Stimulated activated CD8-positive, alpha-beta memory T cell treated with anti-CD3 and anti-CD28 coated beads, Interleukin-2, amount 100 ng/mL, for 1 hour (primary cell): ENCODE data around the gene RPA3.

Experiments used
- DNase-seq, 2 donors: peaks; one replicate each; pipeline ENCODE4 v3.0.0-alpha.2; 2020; ENCODE audit warnings: low read depth in 2 of 2

RPA3 gene

DNA sequence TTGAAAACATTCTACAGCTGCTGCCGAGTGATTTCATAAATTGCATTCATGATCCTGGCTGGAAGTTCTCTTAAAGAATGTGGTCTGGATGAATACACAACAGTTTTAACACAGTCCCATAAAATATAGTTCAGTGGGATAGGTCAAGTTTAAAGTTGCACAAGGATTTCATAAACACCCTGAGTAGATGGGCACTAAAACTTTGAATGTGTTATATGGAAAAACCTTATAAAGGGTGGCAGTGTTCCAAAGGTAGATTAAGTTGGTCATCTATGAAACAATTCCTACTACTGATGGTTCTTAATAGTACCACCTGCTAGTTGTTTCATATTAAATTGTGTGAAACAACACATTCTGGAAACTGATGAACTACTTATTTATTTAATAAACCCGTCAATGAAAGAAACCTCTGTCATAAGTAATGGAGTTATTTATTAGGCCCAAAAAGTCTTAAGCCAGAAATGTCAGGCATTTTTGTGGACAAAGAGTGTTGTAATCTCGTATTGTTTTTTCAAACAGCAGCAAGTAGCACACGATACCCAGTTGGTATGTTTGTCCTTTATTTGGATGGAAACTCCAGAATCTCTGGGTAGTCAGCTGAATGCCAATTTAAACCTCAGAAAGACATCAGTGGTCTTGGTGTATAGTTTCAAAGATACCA lies 14.3 kb upstream of the RPA3 start:
- no peak for DNase-seq

DNA sequence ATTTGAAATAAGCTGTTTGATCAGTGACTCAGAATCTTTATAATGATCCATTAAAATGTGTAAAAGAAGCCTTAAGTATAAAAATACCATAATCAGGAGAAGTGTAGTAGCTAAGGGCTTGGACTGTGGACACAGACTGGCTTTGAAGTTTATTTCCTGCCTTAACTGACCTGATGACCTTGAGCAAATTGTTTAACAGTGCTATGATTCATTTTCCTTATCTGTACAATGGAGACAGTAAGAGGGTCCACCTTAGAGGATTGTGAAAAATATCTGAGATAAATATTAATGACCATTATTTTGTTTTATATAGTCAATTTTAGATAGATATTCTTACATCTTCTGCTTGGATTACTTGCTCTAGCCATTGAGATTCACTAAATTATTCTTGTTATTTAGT lies 13.3 kb upstream of the RPA3 start:
- DNase-seq = no peak

DNA sequence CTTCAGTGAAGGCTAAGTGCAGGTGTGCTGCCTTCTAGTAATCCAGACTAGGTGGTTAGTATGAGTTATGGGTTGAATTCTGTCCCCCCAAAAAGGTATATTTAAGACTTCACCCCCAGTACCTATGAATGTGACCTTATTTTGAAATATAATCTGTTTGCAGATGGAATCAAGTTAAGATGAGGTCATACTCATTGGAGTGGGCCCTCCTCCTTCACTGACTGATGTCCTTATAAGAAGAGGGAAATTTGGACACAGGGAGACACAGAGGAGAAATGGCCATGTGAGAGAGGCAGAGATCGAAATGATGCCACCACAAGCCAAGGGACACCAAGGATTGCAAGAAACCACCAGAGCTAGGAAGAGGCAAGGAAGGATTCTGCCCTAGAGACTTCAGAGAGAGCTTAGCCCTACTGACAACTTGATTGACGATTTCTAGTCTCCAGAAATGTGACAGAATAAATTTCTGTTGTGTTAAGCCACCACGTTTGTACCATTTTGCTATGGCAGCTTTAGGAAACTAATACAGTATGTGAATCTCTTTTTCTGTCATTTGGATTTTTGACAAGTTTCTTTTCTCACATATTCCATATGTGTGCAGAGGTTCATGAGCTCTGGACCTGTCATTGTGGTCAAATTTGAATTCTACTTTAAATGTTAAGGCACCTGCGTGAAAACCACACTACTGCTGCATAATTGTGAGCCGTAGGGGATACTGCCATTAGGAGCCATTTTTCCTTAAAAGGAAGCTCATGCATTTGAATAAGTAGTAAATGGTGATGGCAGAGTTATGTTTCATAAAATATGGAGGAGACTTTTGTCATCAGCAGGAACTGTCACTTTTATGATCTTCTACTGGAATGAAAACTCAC lies 2.6 kb upstream of the RPA3 start:
- DNase-seq = no peak

DNA sequence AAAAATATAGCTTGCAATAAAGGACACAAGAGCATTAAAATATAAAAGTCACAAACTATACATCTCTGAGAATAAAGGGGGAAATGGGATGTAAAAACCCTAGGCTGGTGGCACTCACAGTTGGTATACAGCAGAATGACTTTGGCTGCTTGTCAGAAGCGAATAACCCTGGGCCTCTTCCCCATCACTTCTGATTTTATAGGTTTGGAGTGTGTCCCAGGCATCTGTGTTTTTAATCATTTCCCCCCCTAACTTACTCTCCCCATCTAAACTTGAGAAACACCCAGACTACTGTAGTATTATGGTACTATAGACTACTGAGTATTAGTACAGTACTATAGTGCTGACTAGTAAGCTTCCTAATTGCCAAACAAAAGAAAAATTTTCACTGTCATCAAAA lies 1.8 kb upstream of the RPA3 start:
- DNase-seq = no peak

DNA sequence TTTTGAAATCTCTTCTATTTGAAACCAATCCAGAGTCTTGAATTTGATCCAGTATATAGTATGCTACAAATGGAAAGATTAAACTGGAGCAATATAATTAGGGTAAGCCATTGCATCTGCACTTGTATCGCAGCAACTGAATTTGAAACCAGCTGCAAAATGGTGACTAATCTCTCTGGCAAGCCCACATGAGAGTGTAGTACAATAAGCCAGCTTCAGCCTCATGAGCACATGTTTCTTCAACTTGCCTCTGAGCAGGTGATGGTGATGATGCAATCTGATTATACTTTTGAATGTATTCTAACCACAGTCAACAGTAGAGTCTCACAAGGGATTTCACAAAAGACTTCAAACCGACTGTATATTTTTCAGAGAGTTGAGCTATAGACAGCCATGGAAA lies 829 bp upstream of the RPA3 start:
- DNase-seq = no peak

DNA sequence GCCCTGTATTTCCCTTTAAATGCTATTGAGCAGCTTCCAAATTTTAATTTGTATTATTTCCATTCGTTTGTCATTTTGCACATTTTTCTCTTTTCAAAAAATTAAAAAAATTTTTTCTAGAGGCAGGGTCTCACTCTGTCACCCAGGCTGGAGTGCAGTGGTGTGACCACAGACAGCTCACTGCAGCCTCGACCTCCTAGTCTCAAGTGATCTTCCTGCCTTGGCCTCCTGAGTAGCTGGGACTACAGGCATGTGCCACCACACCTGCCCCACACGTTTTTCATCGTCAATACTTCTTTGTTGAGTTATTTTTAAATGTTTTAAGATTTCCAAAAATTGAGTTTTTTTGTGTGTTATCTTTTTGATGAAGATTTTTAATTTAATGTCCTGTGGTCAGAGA lies 4.7 kb downstream of the RPA3 start:
- no peak for DNase-seq

DNA sequence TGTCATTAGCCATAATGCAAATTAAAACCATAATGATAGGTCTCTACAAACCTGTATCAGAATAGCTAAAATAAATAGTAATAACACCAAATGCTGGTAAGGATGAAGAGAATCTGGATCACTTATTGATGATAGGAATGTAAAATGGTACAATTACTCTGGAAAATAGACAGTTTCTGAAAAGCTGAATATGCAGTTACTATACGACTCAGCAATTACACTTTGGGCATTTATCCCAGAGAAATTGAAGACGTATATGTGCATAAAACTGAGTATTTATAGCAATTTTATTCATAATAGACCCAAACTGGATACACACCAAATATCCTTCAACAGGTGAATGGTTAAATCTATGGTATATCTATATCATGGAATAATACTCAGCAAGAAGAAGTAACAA lies 7.9 kb downstream of the RPA3 start:
- no peak for DNase-seq

DNA sequence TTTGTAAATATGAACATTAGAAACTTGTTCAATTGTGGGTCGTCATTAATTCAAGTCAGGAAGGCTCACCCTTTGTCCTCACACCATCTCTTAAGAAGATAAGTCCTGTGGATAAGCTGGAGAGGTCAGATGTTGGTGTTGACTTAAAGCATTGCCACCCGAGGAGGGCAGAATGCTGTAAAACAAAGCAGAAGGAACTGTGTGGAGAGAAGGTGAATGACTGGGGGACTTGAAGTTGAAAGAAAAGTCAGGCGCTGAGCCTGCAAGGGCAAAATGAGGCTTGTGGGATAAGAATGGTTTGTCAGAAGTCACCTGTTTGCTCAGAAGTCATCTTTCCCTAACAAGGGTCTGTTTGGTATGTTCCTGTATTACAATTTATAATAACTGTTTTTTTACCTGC lies 9.1 kb downstream of the RPA3 start:
- DNase-seq = no peak

DNA sequence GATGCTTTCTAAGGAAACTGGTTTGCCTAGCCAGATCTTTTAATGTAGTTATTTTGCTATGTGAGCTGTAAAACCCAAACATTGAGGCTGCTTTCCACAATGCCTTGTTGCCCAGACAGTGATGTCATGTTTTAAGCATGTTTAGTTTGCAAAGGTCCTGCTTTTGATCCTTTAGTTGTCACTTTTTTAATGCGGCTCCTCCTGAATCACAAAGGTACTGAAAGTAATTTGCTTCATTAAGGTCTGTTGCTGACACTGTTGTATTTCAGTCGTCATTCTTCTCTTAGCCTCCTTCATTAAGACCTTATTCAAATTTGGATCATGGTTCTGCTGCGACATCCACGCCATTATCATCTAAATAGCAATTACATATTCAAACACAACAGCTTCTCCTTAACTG lies 10.6 kb downstream of the RPA3 start:
- DNase-seq = no peak

DNA sequence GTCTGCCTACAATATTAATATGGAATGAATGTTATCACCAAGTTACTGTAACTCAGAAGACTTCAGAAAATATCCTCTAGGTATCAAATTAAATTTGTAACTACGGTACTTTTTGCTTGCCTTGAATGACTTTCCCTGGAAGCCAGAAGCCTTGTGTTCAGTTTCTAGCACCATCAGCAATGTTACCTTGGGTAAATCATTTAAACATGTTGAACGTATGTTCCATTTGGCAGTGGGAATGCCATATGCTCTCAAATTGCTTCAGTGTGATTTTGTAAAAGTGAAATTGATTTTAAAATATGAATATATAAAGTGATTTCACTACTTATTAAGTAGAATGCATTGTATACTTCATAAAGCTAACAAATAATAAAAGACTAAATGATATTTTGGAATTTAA lies 11.2 kb downstream of the RPA3 start:
- no peak for DNase-seq

DNA sequence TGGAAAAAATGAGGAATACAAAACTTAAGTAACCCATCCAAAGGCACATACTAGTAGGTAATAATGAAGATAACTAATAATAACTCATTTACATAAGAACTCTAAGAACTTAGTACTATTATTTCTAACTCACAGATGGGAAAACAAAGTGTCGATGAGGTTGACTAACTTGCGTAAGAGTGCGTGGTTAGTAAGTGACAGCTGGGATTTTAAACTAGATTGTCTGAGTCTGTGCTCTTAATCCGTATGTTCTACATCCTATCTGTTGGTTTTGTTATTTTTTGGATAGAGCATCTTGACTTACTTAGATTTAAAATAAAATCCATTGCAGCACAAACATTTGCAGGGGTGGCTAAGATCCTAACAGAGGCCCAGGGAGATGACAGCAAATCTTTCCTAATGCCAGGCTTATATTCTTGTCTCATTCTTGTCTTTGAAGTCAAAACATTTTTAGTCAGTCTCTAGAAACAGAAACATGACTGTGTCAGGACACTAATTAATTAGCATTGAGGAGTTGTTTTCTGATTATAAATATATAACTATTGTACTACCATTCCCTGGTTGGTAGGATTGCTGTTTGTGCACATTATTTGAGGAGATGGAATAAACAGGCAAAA lies 11.7 kb downstream of the RPA3 start:
- no peak for DNase-seq

DNA sequence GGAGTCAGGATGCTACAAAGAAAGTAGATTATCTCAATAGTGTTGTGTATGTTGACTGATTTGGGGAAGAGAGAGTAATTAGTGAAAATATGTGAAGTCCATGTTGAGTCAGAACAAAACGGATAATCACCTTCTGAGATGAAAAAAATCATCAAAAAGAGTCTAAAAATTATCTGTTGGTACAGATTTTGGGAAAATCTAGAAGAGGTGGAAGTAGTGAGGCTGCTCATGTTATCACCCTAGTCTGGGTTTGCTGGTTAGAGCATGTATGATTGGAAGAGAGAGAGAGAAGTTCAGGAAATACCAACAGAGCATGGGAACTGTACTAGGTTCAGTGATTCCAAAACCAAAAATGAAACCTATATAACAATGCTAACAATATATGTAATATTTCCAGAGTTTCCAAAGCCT lies 12.3 kb downstream of the RPA3 start:
- DNase-seq = no peak

DNA sequence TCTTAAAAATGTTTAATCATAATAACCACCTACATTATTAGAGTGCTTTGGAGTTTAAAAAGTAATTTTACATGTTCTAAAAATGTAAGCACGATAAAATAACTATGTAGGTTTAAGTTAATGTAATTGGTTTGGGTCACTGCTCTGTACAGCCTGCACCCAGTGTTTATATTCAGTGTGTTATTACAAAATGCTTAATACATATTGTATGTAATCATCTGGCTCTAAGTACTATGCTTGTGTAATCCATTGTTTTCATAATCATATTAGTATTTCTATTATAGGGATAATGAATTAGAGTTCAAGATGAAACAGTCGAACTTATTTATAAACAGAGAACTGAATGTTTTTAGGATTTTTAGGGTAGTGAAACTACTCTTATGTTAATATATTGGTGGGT lies 13.1 kb downstream of the RPA3 start:
- no peak for DNase-seq

DNA sequence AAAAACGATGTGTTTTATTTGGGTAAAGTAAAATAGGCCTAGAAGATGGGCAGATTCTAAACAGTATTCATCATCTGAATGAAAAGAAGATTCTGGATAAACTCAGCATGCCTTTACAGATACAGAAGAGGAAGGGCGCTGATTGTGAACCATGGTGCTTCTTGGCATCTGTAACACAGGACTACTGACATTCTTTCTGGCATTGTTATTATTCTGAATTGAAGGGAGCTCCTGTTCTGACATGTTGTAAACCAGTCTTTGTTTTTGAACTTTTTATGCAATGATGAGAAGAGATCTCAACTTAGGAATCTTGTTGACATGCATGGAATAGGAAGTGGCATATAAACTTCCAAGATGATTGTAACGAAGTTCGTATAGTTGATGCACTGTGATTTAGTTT lies 13.5 kb downstream of the RPA3 start:
- DNase-seq = no peak

DNA sequence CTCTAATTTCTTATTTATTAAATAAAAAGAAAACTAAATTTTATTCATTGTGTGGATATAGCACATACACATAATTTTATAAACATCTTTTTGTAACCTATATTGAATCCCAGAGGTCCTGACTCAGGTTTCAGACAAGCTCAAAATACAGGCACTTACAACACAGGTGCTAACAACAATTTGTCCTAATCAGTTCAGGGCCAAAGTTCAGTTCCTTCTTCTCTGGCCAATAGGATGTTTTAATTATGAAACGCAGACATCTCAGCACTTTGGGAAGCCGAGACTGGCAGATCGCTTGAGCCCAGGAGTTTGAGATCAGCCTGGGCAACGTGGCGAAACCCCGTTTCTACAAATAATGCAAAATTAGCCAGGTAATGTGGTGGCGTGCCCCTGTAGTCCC lies 15.0 kb downstream of the RPA3 start:
- DNase-seq = no peak

DNA sequence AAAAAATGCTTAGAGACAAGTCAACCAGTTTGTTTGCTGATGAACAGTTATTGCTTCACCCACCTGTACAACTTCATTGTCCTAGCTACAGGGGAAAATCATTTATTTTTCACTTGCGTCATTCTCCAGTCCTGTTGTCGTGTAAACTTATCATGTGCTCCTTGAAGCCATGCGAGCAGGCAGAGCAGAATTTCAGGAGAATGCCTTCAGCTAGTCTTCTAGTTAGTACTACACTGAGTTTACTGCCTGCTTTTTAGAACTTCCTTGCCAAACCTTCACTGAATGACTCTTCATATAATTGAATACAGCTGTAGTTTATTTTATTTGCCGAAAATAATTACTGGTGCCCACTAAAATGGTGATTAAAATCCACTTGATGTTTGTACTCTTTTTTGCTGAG lies 15.6 kb downstream of the RPA3 start:
- DNase-seq = no peak

DNA sequence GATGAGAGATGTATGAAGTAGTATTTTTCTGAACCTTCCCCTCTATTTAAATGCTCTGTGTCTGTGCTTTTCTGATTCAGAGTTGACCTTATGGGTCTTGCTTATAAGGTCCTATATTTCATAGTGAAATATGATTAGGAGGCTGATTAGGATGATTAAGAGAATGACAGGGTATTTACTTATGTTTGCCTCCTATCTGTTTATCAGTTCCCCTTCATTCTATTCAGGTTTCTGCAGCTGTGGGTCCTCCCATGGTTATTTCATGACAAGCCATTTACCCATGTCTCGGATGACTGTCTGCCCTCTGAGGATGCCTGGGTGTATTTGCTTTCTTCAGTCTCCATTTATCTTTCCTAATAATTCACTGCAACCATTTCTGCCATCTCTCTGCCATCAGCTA lies 16.9 kb downstream of the RPA3 start:
- DNase-seq = no peak

DNA sequence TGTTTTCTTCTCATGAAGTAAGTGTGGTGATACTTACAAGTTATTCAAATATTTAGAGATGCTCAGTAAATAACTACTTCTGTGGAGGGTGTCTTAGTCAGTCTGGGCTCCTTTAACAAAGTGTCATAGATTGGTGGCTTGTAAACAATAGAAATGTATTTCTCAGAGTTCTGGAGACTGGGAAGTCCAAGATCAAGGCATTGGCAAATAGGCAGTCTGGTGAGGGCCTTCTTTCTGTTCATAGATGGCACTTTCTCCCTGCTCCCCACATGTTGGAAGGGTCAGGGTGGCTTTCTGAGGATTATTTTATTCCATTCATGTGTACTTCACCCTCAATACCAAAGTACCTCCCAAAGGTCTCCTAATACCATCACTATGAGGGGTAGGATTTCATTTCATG lies 18.4 kb downstream of the RPA3 start:
- DNase-seq = no peak

DNA sequence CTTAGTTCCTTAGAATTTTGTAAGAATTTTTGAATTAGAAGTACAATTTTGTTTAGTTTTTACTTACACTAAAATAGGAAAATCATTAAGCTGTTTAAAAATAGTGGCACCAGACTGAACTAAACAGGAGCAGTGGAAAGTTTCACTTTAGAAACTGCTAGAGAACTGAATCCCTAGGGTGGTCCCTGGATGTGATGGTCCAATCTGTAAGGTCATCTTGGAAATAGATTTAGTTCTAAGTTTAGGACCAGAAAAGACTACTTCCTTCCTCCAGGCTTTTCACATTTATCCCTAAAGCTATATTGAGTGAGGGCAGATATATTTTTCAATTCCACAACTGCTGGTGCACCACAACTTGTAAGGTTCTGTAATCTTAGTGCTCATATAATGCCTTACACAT lies 19.0 kb downstream of the RPA3 start:
- no peak for DNase-seq

DNA sequence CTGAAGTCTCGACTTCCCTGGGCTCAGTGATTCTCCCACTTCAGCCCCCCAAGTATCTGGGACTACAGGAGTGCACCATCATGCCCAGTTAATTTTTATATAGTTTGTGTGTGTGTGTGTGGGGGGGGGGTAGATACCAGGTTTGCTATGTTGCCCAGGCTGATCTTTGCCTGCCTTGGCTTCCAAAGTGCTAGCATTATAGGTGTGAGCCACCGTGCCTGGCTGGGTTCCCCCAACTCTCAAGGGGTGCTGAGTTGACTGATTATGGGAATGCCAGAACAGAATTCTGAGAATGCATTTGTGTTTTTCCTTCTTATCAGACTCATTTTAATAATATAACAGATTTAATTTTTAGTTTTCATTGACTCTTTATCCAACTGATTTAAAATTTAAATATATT lies 19.5 kb downstream of the RPA3 start:
- no peak for DNase-seq

DNA sequence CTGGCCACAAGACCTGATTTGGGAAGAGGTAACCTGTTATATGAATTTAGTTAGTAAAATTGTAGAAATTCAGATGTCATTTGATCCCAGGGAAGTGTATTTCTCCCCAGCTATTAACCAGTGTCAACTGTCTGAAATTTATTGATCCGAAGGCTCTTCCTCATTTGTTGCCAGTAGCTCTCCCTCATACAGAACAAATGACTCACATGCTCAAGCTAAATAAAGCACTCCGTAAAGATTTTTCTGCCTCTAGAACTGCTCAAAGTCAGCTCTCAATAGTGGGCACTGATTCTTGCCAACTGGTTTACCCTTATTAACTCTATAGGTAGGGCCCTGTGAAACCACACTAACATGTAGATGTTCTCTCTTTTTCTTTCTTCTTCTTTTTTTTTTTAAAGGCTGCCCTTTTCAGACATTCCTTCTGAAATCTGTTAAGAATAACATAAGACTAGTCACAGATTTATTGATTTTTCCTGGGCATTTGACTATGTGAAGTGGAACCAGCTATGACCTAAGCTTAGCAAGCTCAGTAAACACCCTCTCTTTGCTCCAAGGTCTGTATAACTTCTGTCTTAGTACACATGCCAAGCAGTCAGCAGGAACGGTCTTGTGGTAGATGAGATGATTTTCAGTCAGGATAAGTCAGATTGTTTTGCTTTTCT lies 21.8 kb downstream of the RPA3 start:
- no peak for DNase-seq

DNA sequence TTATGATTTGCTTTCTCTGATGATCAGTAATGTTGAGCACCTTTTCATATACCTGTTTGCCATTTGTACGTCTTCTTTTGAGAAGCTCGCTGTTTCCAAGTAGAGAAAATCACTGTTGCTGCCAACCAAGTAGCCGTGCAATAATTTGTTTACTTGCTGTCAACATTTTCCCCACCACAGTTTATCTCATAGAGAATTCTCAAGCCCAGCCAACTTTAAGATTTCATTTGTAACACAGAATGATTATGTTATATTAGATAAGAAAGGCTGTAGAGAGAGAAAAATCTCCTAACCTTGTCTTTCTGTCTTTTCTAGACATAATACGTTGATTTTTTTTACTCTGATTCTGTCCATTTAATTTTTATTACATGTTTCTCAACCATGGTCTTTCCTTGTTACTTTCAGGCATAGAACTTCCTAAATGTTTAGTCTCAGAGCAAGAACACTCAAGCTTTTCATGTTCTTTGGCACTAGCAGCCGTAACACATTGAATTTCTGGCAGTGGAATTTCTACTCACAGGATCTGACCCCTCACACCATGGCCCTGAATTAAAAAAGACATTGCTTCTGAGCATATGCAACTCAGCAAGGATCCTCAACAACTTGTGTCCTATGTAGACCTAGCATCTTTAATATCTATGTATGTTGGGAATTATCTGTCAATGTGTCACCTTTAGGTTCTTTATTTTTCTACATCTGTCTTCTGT lies 23.1 kb downstream of the RPA3 start:
- DNase-seq = no peak
